GM18951 (cell line): Measurements from ENCODE around the gene SIT1.

ENCODE experiments used
- POLR2A ChIP-seq: IDR thresholded peaks from 4 replicates; pipeline ENCODE4 v1.6.1; 2011; ENCODE audit warnings: mild to moderate bottlenecking; ENCODE audit not compliant: insufficient read length, insufficient read depth; ENCODE audit errors: extremely low read depth
- in situ Hi-C: fragments of 300-500 bp; cut with MboI; formaldehyde crosslinking; loops from one replicate; pipeline ENCODE4 v1.12.0; 2022; ENCODE audit warnings: low sequenced_read_pairs, mixed read lengths, inconsistent platforms; ENCODE audit not compliant: unreplicated experiment

Gene SIT1

GRCh38 chr9:35679766-35680330, 29.1 kb upstream of the SIT1 start:
- TF ChIP-seq POLR2A = no peak
- in situ Hi-C loops = no loop called here

- TF ChIP-seq POLR2A = no peak
- in situ Hi-C loops = no loop called here
Measured at GRCh38 chr9:35679091-35679490, 28.4 kb upstream of the SIT1 start.

GRCh38 chr9:35675732-35676392, 25.1 kb upstream of the SIT1 start:
- no peak for TF ChIP-seq POLR2A
- in situ Hi-C loops = no loop called here

GRCh38 chr9:35675204-35675603, 24.5 kb upstream of the SIT1 start:
- TF ChIP-seq POLR2A = no peak
- in situ Hi-C loops = no loop called here

- in situ Hi-C loops = no loop called here
- no peak for TF ChIP-seq POLR2A
Measured at GRCh38 chr9:35674025-35674361, 23.3 kb upstream of the SIT1 start.

GRCh38 chr9:35673132-35674024, 22.6 kb upstream of the SIT1 start, which contains the start of gene CA9:
Gene CA9 (plus strand): TSS chr9:35673928. CDS start chr9:35673960, 32 bp downstream.
- TF ChIP-seq POLR2A = no peak
- in situ Hi-C loops = no loop called here

GRCh38 chr9:35669331-35670145, 18.8 kb upstream of the SIT1 start:
- in situ Hi-C loops = no loop called here
- TF ChIP-seq POLR2A = no peak

- no peak for TF ChIP-seq POLR2A
- in situ Hi-C loops = no loop called here
Measured at GRCh38 chr9:35667939-35668338, 17.2 kb upstream of the SIT1 start.

- in situ Hi-C loops = no loop called here
- TF ChIP-seq POLR2A = no peak
Measured at GRCh38 chr9:35666549-35666948, 15.8 kb upstream of the SIT1 start.

GRCh38 chr9:35666045-35666444, 15.3 kb upstream of the SIT1 start:
- in situ Hi-C loops = no loop called here
- no peak for TF ChIP-seq POLR2A

GRCh38 chr9:35665471-35665818, 14.7 kb upstream of the SIT1 start:
- TF ChIP-seq POLR2A = no peak
- in situ Hi-C loops = no loop called here

- TF ChIP-seq POLR2A = peak; percentile 82
- in situ Hi-C loops = no loop called here
Measured at GRCh38 chr9:35664531-35665470, 14.1 kb upstream of the SIT1 start, which contains the start of gene ARHGEF39. Gene ARHGEF39 (minus strand): TSS chr9:35665195. CDS start chr9:35665169, 26 bp downstream.
